Cardiac fibroblast (primary cell): ENCODE measurements around the gene UBE4B.
"Not testable (repeated sequence)": the region's sequence is repeated elsewhere in the genome, so short reads cannot be mapped to it uniquely, and the experiment has no call there.

Experiments
- DNase-seq, 2 donors: peaks; one replicate each; pipeline versions ENCODE4 v3.0.0 to v3.0.0-alpha.2; 2010; ENCODE audit warnings: low read depth in 2 of 2
- H3K4me3 ChIP-seq, 2 donors: replicated peaks in 1 of 2; 1 replicate in 1 of 2; 2 replicates in 1 of 2; pipeline ENCODE4 v1.5.1; 2011; ENCODE audit warnings: low read depth in 2 of 2, low read length in 2 of 2, mild to moderate bottlenecking in 2 of 2, moderate library complexity in 1 of 2
- TF ChIP-seq, protein P1 (sequence below): IDR thresholded peaks from one replicate; pipeline ENCODE4 v1.5.1; 2011; ENCODE audit warnings: low read depth, mild to moderate bottlenecking, low read length, inconsistent platforms

UBE4B gene

DNA sequence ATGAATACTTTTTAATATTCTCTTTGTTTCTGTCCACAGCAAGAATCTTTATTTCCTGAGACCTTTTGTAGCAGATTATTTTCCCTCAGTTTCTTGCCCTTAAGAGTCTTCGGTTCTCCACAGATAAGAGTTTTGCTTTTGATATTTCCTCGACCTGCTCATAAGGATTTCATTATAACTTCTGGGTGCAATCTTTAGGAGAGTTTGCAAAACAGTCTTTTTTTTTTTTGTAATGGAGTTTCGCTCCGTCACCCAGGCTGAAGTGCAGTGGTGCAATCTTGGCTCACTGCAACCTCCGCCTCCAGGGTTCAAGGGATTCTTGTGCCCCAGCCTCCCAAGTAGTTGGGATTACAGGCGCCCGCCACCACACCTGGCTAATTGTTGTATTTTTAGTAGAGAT is 10.1 kb upstream of the UBE4B start:
- TF ChIP-seq, protein P1, sequence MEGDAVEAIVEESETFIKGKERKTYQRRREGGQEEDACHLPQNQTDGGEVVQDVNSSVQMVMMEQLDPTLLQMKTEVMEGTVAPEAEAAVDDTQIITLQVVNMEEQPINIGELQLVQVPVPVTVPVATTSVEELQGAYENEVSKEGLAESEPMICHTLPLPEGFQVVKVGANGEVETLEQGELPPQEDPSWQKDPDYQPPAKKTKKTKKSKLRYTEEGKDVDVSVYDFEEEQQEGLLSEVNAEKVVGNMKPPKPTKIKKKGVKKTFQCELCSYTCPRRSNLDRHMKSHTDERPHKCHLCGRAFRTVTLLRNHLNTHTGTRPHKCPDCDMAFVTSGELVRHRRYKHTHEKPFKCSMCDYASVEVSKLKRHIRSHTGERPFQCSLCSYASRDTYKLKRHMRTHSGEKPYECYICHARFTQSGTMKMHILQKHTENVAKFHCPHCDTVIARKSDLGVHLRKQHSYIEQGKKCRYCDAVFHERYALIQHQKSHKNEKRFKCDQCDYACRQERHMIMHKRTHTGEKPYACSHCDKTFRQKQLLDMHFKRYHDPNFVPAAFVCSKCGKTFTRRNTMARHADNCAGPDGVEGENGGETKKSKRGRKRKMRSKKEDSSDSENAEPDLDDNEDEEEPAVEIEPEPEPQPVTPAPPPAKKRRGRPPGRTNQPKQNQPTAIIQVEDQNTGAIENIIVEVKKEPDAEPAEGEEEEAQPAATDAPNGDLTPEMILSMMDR: no peak
- no peak overlapping the region for H3K4me3 ChIP-seq
- no peak for DNase-seq

DNA sequence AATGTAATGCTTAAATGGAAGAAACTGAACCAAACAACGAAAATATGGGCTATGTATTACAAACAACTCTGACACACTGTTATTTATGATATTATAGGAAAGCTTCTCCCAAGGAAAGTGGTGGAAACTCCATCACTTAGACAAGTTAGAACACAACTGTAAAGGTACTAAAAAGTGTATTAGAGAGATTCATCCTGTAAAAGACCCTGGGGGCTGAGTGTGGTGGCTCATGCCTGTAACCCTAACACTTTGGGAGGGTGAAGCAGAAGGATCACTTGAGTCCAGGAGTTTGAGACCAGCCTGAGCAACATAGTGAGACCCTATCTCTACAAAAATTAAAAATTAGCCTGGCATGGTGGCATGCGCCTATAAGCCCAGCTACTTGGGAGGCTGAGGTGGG is 7.4 kb upstream of the UBE4B start:
- TF ChIP-seq, protein P1: no peak

DNA sequence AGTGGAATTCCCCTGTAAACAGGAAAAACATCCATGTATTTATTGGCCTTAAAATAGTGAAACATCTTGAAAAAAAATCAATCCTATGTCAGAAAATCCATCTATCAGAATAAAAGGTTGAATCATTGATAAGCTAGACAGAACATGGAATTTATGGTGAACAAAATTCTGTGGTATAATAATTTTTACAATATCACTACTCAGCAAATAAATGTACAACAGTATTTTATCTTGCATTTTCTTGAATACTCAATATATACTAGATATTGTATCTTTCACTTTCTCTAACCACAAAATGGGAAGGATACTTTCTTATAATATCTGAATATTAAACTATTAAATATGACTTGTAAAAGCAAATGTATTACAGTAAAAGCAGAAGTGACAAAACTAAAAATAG is 5.7 kb upstream of the UBE4B start:
- TF ChIP-seq, protein P1: no peak
- no peak overlapping the region for H3K4me3 ChIP-seq
- no peak for DNase-seq

More for the DNA sequence above, 7.4 kb upstream of the UBE4B start:
- DNase-seq: no peak
- no peak overlapping the region for H3K4me3 ChIP-seq

DNA sequence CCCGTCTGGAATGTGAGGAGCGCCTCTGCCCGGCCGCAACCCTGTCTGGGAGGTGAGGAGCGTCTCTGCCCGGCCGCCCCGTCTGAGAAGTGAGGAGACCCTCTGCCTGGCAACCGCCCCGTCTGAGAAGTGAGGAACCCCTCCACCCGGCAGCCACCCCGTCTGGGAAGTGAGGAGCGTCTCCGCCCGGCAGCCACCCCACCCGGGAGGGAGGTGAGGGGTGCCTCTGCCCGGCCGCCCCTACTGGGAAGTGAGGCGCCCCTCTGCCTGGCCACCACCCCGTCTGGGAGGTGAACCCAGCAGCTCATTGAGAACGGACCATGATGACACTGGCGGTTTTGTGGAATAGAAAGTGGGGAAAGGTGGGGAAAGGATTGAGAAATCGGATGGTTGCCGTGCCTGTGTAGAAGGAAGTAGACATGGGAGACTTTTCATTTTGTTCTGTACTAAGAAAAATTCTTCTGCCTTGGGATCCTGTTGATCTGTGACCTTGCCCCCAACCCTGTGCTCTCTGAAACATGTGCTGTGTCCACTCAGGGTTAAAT is 3.7 kb upstream of the UBE4B start:
- not testable (repeated sequence) for H3K4me3 ChIP-seq, DNase-seq

DNA sequence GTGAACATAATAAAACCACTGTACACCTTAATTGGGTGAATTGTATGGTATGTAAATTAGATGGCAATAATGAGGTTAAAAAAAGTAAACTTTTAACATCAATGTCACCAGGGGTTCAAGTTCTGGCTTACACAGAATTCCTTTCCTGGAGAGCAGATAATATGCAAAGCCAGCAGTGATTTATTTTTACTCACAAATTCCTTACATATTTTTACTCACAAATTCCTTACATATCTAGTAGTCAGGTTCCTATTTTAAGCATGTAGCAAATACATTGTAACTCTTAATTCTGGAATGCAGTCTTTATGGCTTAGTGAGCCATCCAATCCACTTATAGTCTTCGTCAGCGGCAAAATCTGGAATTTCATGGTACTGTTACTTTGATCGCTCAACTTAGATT is 1.3 kb upstream of the UBE4B start:
- DNase-seq: peak; percentile 65 to 76
- no peak overlapping the region for H3K4me3 ChIP-seq
- TF ChIP-seq, protein P1: no peak

DNA sequence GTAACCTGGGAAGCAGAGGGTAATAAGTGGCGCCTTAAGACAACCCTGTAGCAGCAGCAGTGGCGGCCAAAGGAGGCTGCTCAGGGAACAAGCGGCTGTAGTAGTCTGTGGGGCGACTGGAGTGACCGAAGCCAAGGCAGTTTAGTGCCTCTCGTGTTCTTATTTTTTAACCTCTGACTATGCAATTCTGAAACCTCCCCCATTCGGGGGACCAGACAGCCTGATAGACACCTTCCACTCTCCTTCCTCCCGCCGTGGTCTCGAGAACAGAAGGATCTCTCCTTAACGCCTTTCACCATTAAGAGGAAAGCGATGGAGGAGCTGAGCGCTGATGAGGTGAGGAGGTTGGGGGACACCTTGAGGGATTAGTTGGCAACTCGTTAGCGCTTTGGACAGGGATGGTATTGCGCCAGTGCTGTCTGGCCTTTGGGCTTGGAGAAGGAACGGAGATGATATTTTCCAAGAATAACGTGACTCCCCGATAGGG is 644 bp downstream of the UBE4B start:
- peak; percentile 40 to 43 for DNase-seq
- TF ChIP-seq, protein P1: no peak
- peak overlapping the region; percentile 90 to 100 for H3K4me3 ChIP-seq

DNA sequence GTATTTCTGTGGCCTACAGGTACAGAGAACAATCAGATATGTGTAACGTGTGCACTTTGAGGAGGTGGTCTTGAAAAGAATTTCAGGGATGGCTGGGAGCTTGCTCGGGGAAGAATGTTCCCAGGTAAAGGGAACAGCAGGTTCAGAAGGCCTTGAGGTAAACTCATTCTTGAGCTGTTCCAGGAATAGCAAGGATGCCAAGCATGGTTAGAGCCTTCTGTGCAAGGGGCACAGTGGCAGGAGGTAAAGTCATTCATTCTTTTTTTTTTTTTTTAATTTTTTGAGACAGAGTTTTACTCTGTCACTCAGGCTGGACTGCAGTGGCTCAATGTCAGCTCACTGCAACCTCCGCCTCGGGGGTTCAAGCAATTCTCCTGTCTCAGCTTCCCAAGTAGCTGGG is 10.0 kb downstream of the UBE4B start:
- no peak overlapping the region for H3K4me3 ChIP-seq
- TF ChIP-seq, protein P1: no peak
- no peak for DNase-seq
